ENCODE data around the gene PPP1R13B.

PPP1R13B gene

DNA sequence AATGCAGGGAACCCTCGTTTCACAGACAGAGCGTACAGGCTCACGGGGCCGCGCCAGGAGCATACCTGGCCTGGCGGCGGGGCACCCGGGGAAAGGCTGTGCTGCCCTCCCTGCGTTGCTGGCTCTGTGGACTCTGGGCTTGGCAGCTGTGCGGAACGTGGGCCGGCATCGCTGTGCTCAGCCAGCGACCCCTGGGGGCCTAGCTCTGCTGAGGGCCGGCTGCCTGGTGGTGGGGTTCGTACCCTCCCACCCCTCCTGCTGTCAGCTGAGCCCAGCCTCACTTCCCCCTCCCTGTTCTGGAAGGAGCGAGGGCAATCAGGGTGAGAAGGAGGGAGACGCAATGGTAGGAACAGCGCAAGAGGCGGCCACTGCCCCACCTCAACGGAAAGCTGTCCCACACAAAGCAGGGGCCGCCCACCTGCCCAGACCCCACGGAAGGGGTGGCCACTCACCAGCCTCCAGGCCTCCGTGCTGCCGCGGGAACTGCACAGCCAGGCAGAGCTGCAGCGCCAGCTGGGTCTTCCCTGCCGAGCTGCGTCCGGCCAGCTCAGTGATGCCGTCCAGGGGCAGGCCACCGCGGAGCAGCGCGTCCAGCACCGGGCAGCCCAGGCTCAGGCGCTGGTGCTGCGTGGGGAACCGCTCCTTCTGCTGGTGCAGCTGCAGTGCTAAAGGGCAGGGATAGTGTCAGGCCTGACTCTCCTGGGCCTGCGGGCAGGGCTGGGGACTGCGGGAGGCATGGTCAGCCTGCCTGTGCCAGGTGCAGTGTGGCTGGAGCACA lies 140.6 kb downstream of the PPP1R13B start:
- no peak overlapping the region for H3K4me3 ChIP-seq (ENCODE audit: low read depth, low read length)
- DNase-seq (ENCODE audit: low read depth) = no peak
- TF ChIP-seq, protein P1, sequence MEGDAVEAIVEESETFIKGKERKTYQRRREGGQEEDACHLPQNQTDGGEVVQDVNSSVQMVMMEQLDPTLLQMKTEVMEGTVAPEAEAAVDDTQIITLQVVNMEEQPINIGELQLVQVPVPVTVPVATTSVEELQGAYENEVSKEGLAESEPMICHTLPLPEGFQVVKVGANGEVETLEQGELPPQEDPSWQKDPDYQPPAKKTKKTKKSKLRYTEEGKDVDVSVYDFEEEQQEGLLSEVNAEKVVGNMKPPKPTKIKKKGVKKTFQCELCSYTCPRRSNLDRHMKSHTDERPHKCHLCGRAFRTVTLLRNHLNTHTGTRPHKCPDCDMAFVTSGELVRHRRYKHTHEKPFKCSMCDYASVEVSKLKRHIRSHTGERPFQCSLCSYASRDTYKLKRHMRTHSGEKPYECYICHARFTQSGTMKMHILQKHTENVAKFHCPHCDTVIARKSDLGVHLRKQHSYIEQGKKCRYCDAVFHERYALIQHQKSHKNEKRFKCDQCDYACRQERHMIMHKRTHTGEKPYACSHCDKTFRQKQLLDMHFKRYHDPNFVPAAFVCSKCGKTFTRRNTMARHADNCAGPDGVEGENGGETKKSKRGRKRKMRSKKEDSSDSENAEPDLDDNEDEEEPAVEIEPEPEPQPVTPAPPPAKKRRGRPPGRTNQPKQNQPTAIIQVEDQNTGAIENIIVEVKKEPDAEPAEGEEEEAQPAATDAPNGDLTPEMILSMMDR (IDR thresholded peaks at IDR 0.05; ENCODE audit: low read depth, low read length, missing control alignments) = no peak

DNA sequence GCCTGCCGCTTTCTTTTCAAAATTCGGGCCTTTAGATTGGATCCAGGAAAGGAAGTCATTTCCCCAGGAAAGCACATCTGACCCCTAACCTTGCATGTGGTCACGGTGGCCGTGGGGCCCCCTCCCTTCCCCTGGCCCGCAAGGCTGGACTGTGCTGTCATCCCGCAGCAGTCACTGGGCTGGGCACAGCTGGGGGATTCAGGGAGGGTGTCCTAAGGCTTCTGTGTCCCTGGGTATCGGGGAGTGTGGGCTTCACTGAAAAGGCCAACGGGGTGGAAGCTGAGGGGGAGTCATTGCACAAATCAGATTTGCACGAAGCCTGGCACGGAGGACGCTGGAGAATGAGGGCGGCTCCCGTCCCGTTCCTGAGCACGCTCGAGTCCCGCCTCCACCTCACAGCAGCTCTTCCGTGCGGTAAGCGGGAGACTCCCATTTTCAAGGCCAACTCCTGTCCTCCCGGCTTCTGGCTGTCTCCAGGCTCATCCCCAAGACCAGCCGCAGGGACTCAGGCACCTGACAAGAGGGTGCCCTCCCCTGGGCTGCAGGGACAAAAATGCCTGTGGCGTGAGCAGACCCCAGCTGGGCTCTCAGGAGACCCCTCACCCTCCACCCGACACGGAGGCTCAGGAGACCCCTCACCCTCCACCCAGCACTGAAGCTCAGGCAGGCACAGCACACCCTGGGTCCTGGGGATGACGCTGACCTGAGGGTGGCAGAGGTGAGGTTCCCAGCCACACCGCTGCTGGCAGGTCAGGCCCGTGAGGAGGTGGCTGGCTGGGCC lies 141.7 kb downstream of the PPP1R13B start:
- TF ChIP-seq, protein P1 (IDR thresholded peaks at IDR 0.05; ENCODE audit: low read depth, low read length, missing control alignments) = no peak
- DNase-seq (ENCODE audit: low read depth) = no peak
- no peak overlapping the region for H3K4me3 ChIP-seq (ENCODE audit: low read depth, low read length)

DNA sequence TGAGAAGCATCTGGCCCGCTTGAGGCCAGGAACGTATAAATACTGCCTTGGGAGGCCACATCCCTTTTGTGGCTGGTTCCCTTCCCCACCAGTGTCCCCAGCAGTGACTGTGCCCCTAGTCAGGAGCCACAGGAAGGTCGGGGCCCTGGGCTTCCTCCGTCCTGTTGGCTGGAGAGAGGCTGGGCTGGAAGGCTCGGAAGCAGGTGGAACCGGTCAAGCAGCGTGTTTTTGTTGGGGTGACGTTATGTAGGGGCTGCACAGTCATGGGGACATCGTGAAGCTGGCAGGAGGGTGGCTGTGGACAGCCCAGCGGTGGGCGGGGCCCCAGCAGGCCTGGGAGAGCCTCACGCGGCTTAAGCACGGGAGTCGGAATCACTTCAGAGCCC lies 142.3 kb downstream of the PPP1R13B start:
- no peak overlapping the region for H3K4me3 ChIP-seq (ENCODE audit: low read depth, low read length)
- TF ChIP-seq, protein P1 (IDR thresholded peaks at IDR 0.05; ENCODE audit: low read depth, low read length, missing control alignments) = no peak
- DNase-seq (ENCODE audit: low read depth) = no peak

DNA sequence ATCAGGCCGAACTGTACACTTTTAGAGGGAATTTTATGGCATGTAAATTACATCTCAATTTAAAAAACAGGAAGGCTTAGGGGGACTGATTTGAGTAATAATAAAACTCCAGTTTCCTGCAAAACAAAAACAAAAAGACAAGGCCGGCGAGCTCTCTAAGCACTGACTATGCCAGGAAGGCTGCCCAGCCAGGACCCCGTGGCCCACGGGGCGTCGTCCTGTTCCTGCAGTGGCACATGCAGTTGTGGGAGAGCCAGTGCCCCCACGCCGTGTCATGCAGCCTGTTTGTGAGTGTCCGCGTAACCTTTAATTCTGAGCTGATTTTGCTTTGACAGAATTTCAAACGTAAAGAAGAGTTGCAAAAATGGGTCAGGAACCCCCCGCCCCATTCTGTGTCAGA lies 142.7 kb downstream of the PPP1R13B start:
- no peak overlapping the region for H3K4me3 ChIP-seq (ENCODE audit: low read depth, low read length)
- TF ChIP-seq, protein P1 (IDR thresholded peaks at IDR 0.05; ENCODE audit: low read depth, low read length, missing control alignments) = no peak
- DNase-seq (ENCODE audit: low read depth) = no peak

DNA sequence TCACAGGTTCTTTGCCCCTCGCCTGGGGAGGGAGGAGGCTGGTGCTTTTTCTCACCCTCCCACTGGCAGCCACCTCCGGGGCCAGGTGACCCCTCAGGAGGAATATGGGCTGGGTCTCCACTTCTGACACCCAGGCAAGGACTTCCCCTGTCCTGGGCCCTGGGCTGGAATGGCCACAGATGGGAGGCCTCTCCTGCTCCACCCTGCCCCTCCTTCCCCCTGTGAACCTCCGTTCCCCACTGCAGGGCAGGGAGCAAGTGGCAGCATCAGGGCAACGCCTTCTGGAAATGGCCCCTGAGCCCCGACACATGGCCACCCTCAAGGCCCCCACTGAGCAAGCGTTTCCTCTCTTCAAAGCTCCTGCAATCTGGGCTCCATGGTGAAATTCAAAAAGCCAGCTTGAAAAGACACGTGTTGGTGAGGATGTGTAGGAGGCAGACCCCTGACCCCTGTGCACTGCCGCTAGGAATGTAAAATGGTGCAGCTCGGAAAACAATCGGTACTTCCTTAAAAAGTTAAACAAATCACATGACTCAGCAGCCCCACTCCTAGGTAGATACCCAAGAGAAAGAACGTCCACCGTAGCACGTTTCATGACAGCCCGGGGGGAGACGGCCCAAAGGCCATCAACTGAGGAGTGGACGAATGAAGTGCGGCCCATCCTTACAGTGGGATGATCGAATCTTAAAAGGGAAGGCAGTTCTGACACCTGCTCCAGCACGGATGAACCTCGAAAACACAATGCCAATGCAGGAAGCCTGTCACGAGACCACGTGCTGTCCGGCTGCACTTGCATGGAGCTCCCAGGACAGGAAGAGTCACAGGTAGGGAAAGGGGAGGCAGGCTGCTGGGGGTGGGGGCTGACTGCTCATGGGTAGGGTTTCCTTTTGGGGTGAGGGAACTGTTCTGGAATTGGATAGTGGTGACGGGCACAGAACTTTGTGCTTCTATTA lies 143.7 kb downstream of the PPP1R13B start:
- no peak for DNase-seq (ENCODE audit: low read depth)
- TF ChIP-seq, protein P1 (IDR thresholded peaks at IDR 0.05; ENCODE audit: low read depth, low read length, missing control alignments) = no peak
- H3K4me3 ChIP-seq (ENCODE audit: low read depth, low read length) = no peak overlapping the region

DNA sequence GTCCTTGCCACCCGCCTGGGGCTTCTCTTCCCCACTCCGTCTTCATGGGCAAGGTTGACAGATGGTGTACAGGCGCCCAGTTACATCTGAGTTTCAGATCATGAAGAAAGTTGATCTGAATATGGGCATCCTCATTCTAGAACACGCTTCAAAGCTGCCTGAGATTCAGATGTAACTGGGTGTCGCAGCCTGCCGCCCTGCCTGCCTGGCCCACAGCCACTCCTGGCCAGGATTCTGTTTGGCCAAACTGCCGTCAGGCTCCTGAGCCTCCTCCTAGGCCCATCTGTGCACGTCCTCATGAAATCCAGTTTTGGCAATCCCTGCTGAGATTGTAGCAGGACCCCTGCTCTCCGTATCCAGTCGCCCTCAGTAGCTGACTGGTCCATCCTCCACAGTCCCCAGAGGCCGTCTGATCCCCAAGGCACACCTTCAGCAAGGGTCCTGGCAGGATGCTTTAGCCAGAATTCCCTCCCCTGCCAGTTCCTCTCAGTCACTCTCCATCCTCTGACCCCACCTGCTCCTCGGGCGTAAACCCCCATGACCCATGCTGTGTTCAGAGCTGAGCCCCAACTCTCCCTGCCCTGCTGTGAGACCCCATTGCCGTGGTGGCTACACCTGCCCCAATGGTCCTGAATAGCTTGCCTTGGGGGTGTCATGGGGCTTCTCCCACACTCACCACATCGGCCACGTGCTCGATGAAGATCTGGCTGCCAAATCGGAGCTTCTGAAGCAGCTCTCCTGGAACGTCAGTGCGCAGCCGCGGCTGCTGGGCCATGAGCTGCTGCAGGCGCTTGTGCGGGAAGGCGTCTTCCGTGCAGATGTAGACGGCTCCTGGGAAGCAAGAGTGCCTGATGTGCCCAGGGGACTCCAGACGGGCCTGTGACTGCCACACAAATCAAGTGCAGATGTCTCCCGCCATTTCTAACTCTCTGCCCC lies 144.6 kb downstream of the PPP1R13B start:
- TF ChIP-seq, protein P1 (IDR thresholded peaks at IDR 0.05; ENCODE audit: low read depth, low read length, missing control alignments) = no peak
- DNase-seq (ENCODE audit: low read depth) = no peak
- H3K4me3 ChIP-seq (ENCODE audit: low read depth, low read length) = no peak overlapping the region
